Endodermal cell (in vitro differentiated cells): ENCODE measurements around the gene THSD1. TPM values are rescaled to one million over a fixed set of nuclear protein-coding genes. Genes with fewer than 3 reads are reported as not detected.

Source experiments
- total RNA-seq, 2 donors: library from RNA; stranded (reverse); fragmentation: NEBNext Ultra II Directional in 1 of 2; extraction: Animal tissue kit (Norgen Biotek cat#: 25700) in 1 of 2; gene quantifications; 2 replicates in 1 of 2; 3 replicates in 1 of 2; pipeline ENCODE4 v1.2.1, GENCODE V29; 2021

THSD1 gene
- total RNA-seq, 2 donors from 2014 or later: 0.48 to 0.73 TPM

Other genes with a start within 250 kb of the THSD1 start
- gene NEK3, start 246.6 kb downstream of the THSD1 start, total RNA-seq: 10 to 100 TPM; 30.7 to 48.8 TPM
- 10 to 100 TPM; 44.8 to 77.4 TPM for gene VPS36, start 44.5 kb upstream of the THSD1 start, total RNA-seq
- gene CKAP2, start 49.3 kb upstream of the THSD1 start, total RNA-seq: 10 to 100 TPM; 67.6 to 98.5 TPM
- gene HNRNPA1L2, start 236.3 kb upstream of the THSD1 start, total RNA-seq: 1 to 10 TPM; 8.0 to 9.3 TPM
- 10 to 100 TPM; 73.3 to 85.8 TPM for gene SUGT1, start 246.7 kb upstream of the THSD1 start, total RNA-seq